Prostate gland (tissue), 2 donors: Measurements from ENCODE around the gene MGRN1. TPM values are rescaled to one million over a fixed set of nuclear protein-coding genes. Genes with fewer than 3 reads are reported as not detected.

Experiments
- DNase-seq: peaks from one replicate; pipeline ENCODE4 v3.0.0-alpha.2; 2019; ENCODE audit warnings: low spot score
- H3K27ac ChIP-seq, 2 donors: fragments of 200-600 bp; sonication (generic); 2 replicates each; pipeline ENCODE4 v1.5.1; 2017 to 2019
- H3K27me3 ChIP-seq: fragments of 200-600 bp; sonication (generic); replicated peaks from 2 replicates; pipeline ENCODE4 v1.5.1; 2019; ENCODE audit not compliant: insufficient read depth
- H3K36me3 ChIP-seq, 2 donors: fragments of 200-600 bp; sonication (generic); 1 replicate in 1 of 2; 2 replicates in 1 of 2; pipeline versions ENCODE4 v1.5.1 to v1.8.1; 2017 to 2019
- H3K4me1 ChIP-seq: fragments of 200-600 bp; sonication (generic); replicated peaks from 2 replicates; pipeline ENCODE4 v1.5.1; 2019
- H3K4me3 ChIP-seq, 2 donors: fragments of 200-600 bp; sonication (generic); 2 replicates each; pipeline ENCODE4 v1.5.1; 2017 to 2019
- H3K9me3 ChIP-seq: fragments of 200-600 bp; sonication (generic); 2 replicates; pipeline ENCODE4 v1.5.1; 2017
- POLR2A ChIP-seq: fragments of 450-650 bp; IDR thresholded peaks from one replicate; pipeline ENCODE4 v1.6.1; 2016; ENCODE audit warnings: antibody characterized with exemption, mild to moderate bottlenecking
- POLR2AphosphoS5 ChIP-seq: sonication (generic); formaldehyde crosslinking; IDR thresholded peaks from one replicate; pipeline ENCODE4 v1.6.1; 2017; ENCODE audit warnings: antibody characterized with exemption
- WGBS: methylation state at CpG from one replicate; pipeline ENCODE4 v1.1.5; 2018; 5-methylcytosine and 5-hydroxymethylcytosine counted together
- intact Hi-C: fragments of 100-400 bp; cut with DNase I; formaldehyde crosslinking; loops from one replicate; pipeline ENCODE4 v1.14.2; 2022
- total RNA-seq, 2 donors: library from RNA; depleted of rRNA; stranded (reverse); fragments of >200 nt; gene quantifications; one replicate each; pipeline ENCODE4 v1.1.0, GENCODE V29; 2016
- TF ChIP-seq, protein P1 (sequence below), 4 experiments: fragments of 200-600 bp in 2 of 4; fragments of 450-650 bp in 2 of 4; sonication (generic) in 2 of 4; IDR thresholded peaks; 1 replicate in 3 of 4; 2 replicates in 1 of 4; pipeline ENCODE4 v1.5.1; 2016 to 2019; ENCODE audit warnings: antibody characterized with exemption in 4 of 4, mild to moderate bottlenecking in 2 of 4, moderate library complexity in 2 of 4

Gene MGRN1
- total RNA-seq, 2 donors from 2014 or later, result 59.6 to 101 TPM

DNA sequence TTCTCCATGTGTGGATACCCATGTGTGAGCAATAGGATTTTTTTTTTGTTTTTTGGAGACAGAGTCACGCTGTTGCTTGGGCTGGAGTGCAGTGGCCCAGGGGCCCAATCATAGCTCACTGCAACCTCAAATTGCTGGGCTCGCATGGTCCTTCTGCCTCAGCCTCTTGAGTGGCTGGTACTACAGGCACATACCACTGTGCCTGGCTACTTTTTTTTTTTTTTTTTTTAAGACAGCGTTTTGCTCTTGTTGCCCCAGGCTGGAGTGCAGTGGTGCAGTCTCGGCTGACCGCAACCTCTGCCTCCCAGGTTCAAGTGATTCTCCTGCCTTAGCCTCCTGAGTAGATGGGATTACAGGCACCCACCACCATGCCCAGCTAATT, 16.7 kb downstream of the MGRN1 start:
- intact Hi-C loops, result no loop called here
- Histone ChIP-seq H3K36me3 (no peaks in the 10 kb centered on the region), H3K27ac (no peak overlapping the region), H3K4me3 (no peak overlapping the region), H3K27me3 (no peaks in the 10 kb centered on the region), H3K4me1 (no peaks in the 10 kb centered on the region), H3K9me3 (no peaks in the 10 kb centered on the region)
- DNase-seq, result no peak
- no peak for TF ChIP-seq POLR2A
- no peak for TF ChIP-seq POLR2AphosphoS5
- TF ChIP-seq, protein P1, sequence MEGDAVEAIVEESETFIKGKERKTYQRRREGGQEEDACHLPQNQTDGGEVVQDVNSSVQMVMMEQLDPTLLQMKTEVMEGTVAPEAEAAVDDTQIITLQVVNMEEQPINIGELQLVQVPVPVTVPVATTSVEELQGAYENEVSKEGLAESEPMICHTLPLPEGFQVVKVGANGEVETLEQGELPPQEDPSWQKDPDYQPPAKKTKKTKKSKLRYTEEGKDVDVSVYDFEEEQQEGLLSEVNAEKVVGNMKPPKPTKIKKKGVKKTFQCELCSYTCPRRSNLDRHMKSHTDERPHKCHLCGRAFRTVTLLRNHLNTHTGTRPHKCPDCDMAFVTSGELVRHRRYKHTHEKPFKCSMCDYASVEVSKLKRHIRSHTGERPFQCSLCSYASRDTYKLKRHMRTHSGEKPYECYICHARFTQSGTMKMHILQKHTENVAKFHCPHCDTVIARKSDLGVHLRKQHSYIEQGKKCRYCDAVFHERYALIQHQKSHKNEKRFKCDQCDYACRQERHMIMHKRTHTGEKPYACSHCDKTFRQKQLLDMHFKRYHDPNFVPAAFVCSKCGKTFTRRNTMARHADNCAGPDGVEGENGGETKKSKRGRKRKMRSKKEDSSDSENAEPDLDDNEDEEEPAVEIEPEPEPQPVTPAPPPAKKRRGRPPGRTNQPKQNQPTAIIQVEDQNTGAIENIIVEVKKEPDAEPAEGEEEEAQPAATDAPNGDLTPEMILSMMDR (IDR thresholded peaks at IDR 0.05), result no peak
- WGBS, result 78% methylated on average over 5 of the region's 5 CpGs

DNA sequence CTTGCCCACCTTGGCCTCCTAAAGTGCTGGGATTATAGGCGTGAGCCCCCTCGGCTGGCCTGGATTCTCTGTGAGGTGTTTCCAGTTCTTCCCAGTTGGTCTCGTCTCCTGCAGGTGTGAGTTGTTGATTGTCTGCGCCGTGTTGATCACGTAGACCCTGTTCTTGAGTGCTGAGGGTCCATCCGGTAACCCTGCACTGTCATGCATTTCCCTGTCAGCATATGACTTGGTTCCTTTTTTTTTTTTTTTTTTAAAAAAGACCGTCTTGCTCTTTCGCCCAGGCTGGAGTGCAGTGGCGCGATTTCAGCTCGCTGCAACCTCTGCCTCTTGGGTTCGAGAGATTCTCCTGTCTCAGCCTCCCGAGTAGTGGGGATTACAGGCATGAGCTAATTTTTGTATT, 17.3 kb downstream of the MGRN1 start:
- Histone ChIP-seq H3K27me3 (no peaks in the 10 kb centered on the region), H3K36me3 (no peaks in the 10 kb centered on the region), H3K27ac (no peak overlapping the region), H3K9me3 (no peaks in the 10 kb centered on the region), H3K4me1 (no peaks in the 10 kb centered on the region), H3K4me3 (no peak overlapping the region)
- TF ChIP-seq POLR2AphosphoS5 (no peak), POLR2A (no peak)
- intact Hi-C loops, result no loop called here
- 93% methylated on average over 14 of the region's 14 CpGs for WGBS
- no peak for DNase-seq

- no peak for DNase-seq
- 94% methylated on average over 18 of the region's 22 CpGs for WGBS
- H3K4me1 ChIP-seq, result no peaks in the 10 kb centered on the region
- no peaks in the 10 kb centered on the region for H3K9me3 ChIP-seq
- intact Hi-C loops, result no loop called here
- no peaks in the 10 kb centered on the region for H3K27me3 ChIP-seq
- no peak overlapping the region for H3K4me3 ChIP-seq
- no peak overlapping the region for H3K27ac ChIP-seq
- TF ChIP-seq POLR2AphosphoS5 (no peak), POLR2A (no peak)
- TF ChIP-seq, protein P1 (IDR thresholded peaks at IDR 0.05), result no peak
- peaks cover 0 to 5% of the 10 kb centered on the region in 2 donors for H3K36me3 ChIP-seq
These were observed 22.4 kb downstream of the MGRN1 start for GRCh38 chr16:4646773-4647643.

- TF ChIP-seq, protein P1 (IDR thresholded peaks at IDR 0.05), result no peak
- TF ChIP-seq POLR2AphosphoS5 (no peak), POLR2A (no peak)
- H3K36me3 ChIP-seq, result peaks cover 0 to 10% of the 10 kb centered on the region in 2 donors
- WGBS, result 95% methylated on average over 8 of the region's 8 CpGs
- no peaks in the 10 kb centered on the region for H3K9me3 ChIP-seq
- DNase-seq, result no peak
- no peak overlapping the region for H3K4me3 ChIP-seq
- H3K4me1 ChIP-seq, result no peaks in the 10 kb centered on the region
- no peaks in the 10 kb centered on the region for H3K27me3 ChIP-seq
- H3K27ac ChIP-seq, result no peak overlapping the region
- intact Hi-C loops, result no loop called here
These were observed 23.0 kb downstream of the MGRN1 start for GRCh38 chr16:4647644-4647980.

DNA sequence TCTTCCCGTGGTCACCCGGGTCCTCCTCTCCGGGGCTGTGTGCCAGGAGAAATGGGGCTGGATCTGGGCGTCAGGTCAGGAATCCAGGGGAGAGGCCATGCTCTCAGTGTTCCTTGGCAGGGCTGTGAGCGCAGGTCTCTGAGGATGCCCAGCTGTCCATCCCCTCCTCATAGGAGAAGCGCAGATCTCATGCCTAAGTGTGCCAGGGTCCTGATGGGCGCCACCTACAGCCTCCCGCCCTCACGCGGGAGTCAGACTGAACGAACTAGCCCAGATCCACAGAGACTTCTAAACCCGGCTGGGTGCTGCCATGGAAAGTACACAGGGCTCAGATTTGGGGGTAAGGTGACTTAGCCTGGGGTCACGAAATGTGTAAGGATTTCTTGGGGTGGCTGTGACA, 24.3 kb downstream of the MGRN1 start:
- TF ChIP-seq POLR2A (no peak), POLR2AphosphoS5 (no peak)
- TF ChIP-seq, protein P1 (IDR thresholded peaks at IDR 0.05), result no peak

More for the DNA sequence above, 24.3 kb downstream of the MGRN1 start:
- H3K36me3 ChIP-seq, result peaks cover 0 to 14% of the 10 kb centered on the region in 2 donors
- H3K4me1 ChIP-seq, result peaks cover 2% of the 10 kb centered on the region
- no peak for DNase-seq
- WGBS, result 95% methylated on average over 13 of the region's 13 CpGs
- intact Hi-C loops, result no loop called here
- no peaks in the 10 kb centered on the region for H3K27me3 ChIP-seq
- H3K4me3 ChIP-seq, result no peak overlapping the region
- no peak overlapping the region for H3K27ac ChIP-seq
- no peaks in the 10 kb centered on the region for H3K9me3 ChIP-seq
